Lung microvascular endothelial cell (primary cell): ENCODE results near the gene SIX4. TPM values are rescaled to one million over a fixed set of nuclear protein-coding genes. Genes with fewer than 3 reads are reported as not detected.

ENCODE experiments used
- DNase-seq, 2 donors: peaks; one replicate each; pipeline versions ENCODE4 v3.0.0 to v3.0.0-alpha.2; 2010; ENCODE audit warnings: low read depth in 2 of 2
- total RNA-seq: library from RNA; depleted of rRNA; stranded (reverse); fragments of >200 nt; gene quantifications from 2 replicates; pipeline ENCODE4 v1.2.1, GENCODE V29; 2014

SIX4 gene
- total RNA-seq, 1 donor from 2014 or later = 0.20 TPM

GRCh38 chr14:60661721-60662120 is 62.4 kb downstream of the SIX4 start:
- DNase-seq = no peak

Other genes with a start within 250 kb of the SIX4 start
- not detected in 2 replicates for gene C14orf39, start 238.3 kb downstream of the SIX4 start, total RNA-seq
- gene SIX6, start 215.2 kb downstream of the SIX4 start, total RNA-seq = not detected in 2 replicates
- under 0.01 and 0.22 TPM in 2 replicates for gene SIX1, start 74.9 kb downstream of the SIX4 start, total RNA-seq
- 23.0 and 26.8 TPM in 2 replicates for gene MNAT1, start 10.4 kb upstream of the SIX4 start, total RNA-seq